NCI-H1417 (cell line): ENCODE measurements around the gene ENTPD7.
"Not testable (repeated sequence)": the region's sequence is repeated elsewhere in the genome, so short reads cannot be mapped to it uniquely, and the experiment has no call there.

Experiments
- DNase-seq, 3 experiments: peaks; one replicate each; lab custom pipeline; 2025; lab: John Stamatoyannopoulos, UW

Gene ENTPD7

DNA sequence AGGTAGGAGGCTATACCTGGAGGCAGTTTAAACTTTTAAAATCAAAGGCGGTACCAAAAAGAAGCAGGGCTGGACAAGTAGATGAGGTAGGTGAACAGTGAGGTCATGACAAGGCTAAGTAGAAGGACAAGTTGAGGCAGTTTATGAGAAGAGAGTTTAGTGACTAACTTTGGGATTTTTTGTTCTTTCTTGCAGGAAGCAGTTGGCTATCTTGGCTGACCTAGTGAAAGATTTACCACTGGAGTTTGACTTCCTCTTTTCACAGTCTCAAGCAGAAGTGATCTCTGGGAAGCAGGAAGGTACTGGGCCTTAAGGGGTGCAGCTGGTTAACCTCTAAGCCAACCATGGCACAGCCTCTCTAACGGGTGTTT lies 26.3 kb downstream of the ENTPD7 start:
- no peak for DNase-seq

DNA sequence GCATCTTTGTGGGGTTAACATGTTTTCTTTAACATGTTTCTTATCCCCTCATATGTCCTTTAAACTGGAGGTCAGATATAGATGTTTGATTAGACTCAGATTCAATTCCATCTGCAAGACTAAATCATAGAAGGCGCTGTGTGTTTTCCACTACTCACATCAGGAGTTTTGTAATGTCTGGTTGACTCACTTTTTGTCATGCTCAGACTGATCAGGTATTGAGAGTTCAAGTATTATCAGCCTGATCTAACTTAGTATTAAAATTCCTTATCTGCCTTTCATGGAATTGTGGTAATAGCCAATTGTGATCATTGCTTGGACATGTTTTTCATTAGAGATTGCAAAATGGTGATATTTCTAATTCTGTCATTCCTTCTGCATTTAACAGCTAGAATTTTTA lies 30.2 kb downstream of the ENTPD7 start:
- DNase-seq: no peak

DNA sequence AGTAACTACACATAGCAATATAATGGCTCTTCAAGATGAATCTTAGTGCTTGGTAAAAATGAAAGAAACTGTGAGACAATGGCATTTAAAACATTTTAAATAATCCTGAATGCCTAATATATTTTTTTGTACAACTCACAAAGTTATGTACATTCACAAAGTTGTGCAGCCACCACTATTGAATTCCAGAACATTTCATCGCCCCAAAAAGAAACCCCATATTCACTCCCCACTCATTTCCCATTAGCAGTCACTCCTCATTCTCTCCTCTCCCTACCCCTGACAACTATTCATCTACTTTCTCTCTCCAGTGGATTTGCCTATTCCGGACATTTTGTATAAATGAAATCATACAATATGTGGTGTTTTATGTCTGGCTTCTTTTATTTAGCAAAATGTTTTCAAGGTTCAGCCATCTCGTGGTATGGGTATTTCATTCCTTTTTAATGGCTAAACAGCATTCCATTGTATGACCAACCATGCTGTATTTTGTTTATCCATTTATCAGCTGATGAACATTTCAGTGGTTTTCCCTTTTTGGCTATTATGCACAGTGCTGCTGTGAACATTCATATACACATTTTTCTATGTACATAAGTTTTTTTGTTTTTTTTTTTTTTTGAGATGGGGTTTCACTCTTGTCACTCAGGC lies 34.7 kb downstream of the ENTPD7 start:
- DNase-seq: no peak

DNA sequence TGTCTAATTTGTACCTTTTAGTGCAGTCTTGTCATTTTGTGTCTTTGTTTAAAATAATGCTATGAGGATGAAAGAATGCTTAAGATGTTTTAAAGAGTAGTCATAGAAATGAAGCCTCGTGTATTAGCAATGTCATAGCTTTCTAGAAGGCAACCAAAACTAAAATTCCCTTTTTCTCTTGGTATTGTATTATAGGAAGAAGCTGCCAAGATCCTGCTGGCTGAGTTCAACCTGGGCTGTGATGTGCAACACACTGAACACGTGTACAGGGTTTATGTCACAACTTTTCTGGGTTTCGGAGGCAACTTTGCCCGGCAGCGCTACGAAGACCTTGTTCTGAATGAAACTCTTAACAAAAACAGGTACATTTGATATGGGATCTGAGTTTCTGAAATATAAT lies 36.5 kb downstream of the ENTPD7 start:
- no peak for DNase-seq

DNA sequence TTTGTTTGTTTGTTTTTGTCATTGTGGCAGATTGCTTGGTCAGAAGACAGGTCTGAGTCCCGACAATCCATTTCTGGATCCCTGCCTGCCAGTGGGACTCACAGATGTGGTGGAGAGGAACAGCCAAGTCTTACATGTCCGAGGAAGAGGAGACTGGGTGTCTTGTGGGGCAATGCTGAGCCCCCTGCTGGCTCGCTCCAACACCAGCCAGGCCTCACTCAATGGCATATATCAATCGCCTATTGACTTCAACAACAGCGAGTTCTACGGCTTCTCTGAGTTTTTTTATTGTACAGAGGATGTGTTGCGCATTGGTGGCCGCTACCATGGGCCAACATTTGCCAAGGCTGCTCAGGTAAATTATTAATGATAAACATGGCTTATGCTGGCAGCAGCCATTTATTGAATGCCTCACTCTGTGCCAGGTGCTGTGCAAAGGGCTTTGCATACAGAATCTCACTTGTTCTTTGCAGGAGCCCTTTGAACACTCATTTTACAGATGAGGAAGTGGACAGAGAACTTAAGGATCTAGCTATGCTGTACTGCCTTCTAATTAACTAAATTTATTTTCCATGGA lies 39.3 kb downstream of the ENTPD7 start:
- DNase-seq: no peak

DNA sequence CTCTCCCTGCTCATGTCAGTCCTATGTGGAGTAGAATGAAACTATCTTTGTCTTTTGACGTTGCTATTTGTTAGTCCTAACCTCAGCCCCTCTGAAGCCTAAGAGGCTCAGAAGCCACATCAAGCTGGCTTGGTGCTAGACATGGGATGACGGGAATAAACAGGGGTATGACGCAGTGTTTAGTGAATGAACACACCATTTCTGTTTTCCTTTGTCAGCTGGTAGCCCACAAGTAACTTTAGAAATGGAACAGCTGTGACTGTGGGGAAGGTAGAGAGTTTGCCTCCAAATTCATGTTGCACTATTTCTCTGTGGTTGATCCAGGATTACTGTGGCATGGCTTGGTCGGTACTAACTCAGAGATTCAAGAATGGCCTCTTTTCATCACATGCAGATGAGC lies 41.3 kb downstream of the ENTPD7 start:
- no peak for DNase-seq

DNA sequence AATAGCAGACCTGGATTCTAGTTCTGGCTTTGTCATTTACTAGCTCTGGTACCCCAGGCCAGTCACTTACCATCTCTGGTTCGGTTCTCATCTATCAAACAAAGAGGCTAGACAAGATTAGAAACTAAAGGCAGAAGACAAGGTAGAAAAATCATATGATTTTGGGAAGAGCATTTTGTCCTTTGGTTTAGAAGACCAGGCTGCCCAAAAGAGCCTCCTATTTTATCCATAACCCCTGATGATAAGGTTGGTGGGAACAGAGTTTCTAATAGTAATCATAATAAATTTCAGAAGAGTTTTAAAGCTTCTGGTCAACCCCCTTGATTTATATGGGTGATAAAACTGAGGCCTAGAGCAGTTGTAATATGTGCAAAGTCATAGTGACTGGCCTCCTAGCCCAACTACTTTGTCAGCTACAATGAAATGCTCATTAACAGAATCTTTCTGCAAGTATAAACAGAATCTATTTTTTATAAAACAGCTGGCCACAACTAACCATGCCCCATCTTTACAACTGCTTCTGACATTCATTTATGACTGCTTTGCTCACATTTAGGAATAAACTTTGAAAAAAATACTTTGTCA lies 49.2 kb downstream of the ENTPD7 start:
- DNase-seq: no peak

DNA sequence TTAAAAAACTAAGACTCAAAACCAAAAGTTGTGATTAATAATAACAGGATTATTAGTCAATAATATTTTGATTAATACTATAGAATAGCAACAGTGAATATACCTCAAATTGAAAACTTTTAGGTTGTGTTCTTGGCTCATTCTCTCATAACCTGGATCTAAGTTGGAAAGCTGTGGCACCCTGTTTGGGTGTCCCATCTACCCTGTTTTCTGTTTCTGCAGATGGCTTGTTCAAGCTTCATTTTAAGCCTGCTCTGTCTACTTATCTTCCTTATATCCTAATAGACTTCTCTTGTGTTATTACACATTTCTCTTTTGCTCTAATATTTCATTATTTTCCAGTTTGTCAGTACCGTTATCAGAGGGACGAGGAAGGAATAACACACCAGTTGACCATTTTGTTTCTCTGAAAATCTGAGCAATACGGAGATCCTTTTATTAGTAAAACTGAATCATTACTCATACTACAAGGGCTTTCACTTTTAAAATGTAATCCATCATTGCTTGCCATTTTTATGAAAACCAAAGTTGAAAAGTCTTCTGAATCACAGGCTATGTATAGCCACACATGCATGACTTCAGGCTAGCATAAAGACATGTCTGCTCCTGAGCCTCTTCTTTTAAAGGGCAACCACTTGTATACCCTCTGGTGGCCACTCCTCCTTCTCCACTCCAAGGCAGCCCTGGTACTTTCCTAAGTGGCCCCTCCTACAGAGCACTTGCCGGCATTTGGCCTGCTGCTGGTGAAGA lies 50.3 kb downstream of the ENTPD7 start:
- peak in 1 of 3 experiments; percentile 22 for DNase-seq

DNA sequence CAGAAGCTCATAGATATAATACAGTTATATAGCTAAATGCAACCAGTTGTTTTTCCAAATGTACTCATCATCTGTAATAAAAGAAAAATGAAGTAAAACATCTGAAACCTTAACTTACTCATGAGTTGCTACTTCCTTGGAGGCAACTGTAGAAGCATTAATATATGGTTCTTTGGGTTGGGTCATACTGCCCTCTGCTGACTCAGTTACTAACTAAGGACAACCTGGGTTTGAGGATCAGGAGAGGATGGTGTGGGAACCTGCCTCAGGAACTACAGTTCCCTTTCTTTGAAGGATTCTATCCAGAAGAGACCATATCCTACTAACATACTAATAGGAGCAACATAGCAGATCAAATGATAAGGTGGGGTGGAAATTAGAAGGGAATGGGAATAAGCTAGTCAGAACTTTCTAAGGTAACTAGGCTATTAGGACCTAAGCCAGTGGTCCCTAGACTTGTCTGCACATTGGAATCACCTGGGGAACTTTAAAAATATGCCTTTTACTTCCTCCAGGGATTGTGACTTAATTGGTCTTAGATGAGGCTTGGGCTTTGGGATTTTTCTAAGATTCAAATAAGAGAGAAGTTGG lies 51.9 kb downstream of the ENTPD7 start:
- peak in 1 of 3 experiments; percentile 45 for DNase-seq

DNA sequence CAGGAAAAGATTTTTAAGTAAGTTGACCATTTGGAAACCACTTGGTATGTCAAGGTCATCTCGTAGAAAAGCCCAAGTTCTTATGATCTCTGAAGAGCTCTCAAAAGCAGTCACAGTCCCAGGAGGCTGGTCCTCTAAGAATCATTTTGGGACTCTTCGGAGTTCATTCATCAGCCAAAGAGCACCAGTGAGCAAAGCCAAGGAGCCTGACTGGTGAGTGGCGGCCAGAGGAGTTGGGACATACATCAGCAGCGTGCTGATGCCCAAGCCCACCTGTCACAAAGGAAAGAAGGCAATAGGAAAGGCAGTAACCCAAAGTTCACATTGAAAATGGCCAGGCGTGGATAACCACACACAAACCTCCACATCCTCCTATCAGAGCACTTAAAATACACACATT lies 55.1 kb downstream of the ENTPD7 start:
- no peak for DNase-seq

DNA sequence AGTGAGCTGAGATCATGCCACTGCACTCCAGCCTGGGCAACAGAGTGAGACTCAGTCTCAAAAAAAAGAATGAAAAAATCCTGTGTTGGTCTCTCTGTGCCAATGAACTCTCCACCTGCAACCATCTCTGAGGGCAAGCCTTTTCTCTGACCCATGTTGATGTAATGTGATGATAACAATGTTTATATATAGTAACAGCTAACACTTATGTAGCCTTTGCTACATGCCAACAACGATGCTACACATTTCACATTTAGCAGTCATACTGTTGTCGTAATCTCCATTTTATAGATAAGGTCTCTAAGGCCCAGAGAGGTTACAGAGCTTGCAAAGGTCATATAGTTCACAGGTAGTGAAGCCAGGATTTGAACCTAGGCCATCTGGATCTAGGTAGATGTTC lies 61.1 kb downstream of the ENTPD7 start:
- no peak for DNase-seq

DNA sequence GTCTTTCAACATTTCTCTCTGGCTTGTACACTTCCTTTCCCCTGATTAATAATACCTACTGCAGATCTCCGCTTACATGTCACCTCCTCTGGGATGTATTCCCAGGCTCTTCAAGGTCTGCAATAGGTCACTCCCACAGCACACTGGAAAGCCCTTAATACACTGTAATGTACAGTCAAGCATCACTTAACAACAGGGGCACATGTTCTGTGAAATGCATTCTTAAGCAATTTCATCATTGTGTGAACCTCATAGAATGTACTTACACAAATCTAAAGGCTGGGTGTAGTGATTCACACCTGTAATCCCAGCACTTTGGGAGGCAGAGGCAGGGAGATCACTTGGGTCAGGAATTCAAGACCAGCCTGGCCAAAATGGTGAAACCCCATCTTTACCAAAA lies 70.7 kb downstream of the ENTPD7 start:
- DNase-seq: no peak

DNA sequence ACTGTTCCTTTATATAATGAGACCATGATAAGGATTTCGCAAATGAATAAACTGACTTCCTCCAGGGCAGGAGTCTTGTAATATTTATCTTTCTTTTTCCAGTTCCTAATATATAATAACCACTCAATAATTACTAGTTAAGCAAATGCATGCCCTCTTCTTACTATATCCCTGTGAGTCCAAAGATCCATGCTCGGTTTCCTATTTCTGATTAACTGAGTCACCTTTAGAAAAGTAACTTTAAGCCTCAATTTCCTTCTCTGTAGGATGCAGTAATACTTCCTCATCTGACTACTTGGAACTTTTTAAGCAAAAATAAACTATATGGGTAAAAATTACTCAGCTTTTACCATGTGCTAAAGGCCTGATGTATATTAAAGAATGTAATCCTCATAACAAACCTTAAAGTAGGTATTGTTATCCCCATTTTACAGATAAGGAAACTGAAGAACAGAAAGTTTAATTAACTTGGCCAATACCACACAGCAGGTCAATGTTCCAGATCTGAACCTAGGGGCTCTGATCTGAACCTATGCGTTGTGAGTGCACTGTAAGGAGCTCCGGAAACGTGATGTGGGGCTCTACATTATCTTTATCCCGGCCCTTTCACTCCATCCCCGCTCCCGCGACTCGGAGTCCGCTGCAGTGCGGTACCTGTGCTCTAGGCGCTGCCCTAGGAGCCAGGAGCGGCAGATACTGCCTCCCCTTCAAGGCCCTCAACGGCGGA lies 72.2 kb downstream of the ENTPD7 start:
- no peak for DNase-seq

DNA sequence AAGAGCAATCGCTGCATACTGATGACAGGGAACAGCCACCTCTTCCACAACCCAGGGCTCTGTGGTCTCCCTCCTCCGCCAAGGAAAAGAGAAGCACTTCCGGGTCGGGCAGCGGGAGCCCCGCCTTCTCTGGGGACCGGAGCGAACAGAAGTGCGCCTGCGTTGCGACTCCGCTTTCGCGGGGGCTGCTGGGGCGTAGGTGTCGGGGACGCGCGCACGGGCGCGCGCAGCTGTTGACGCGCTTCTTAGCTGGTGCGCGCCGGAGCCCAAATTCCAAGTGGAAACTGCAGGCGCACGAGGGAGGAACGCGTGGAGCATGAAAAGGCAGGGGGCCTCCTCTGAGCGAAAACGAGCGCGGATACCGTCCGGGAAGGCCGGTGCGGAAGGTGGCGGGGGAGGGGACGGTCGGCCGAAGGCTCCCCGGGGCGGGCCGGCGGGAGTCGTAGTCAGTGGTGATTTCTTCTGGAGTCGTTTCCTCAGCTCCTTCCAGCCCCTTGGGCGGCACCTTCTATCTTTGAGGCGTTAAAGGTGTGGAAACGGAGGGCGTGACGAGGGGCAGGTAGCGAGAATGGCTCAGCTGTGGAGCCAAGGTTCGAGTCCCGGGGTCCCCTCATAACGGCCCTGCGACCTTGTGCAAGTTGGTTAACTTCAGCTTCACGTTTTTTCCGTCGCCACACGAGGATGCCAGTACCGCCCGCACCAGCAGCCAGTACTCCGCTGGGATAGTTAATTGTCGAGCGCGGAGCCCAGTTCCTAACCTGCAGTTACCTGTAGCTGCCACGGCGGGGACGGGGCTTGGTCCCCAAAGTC lies 72.9 kb downstream of the ENTPD7 start, which contains the start of the genes COX15 and CUTC:
Gene COX15 (minus strand): TSS at position 95 of the 810 bp plus-strand sequence. CDS start 78 bp downstream, at position 17.
Gene CUTC (plus strand): TSS at position 202 of the 810 bp plus-strand sequence. CDS start 115 bp downstream, at position 317.
- peak; percentile 90 to 94 (median 91) for DNase-seq

DNA sequence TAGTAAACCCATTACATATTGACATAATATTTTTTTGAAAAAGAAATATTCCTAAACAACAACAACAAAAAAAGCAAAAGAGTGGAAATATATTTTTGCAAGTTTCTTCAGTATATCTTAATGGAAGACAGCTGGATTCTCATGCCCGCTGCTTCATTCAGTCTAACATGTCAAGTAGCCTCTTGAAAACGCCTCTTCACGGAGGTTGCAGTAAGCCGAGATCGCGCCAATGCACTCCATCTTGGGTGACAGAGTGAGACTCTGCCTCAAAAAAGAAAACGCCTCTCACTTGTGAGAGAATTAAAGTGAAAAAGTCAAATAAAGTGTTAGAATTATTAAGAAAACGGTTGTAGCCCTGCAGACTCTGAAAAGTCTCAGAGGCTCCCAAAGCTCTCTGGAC lies 74.1 kb downstream of the ENTPD7 start:
- peak in 2 of 3 experiments; percentile 34 to 78 for DNase-seq

DNA sequence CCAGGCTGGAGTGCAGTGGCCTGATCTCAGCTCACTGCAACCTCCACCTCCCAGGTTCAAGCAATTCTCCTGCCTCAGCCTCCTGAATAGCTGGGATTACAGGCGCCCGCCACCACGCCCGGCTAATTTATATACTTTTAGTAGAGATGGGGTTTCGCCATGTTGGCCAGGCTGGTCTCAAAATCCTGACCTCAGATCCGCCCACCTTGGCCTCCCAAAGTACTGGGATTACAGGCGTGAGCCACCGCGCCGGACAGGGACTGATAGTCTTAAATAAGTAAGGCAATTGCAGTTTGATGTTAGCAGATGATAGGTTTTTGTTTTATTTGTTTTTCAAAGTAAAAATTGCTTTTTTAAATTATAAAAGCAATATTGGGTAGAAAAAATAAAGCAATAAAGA lies 74.8 kb downstream of the ENTPD7 start:
- not testable (repeated sequence) for DNase-seq

DNA sequence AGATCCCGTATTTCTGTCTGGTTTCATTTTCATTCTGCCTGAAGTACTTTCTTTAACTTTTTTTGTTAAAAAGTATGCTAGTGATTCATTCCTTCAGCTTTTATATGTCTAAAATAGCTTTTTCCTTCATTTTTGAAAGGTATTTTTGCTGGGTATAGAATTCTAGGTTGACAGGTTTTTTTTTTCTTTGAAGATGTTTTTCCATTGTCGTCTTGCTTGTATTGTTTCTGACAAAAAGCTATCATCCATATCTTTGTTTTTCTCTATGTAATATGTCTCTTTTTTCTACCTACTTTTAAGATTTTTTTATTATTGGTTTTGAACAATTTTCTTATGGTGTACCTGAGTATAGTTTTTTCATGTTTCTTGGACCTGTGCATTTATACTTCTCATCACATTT lies 81.0 kb downstream of the ENTPD7 start:
- DNase-seq: peak in 1 of 3 experiments; percentile 0

DNA sequence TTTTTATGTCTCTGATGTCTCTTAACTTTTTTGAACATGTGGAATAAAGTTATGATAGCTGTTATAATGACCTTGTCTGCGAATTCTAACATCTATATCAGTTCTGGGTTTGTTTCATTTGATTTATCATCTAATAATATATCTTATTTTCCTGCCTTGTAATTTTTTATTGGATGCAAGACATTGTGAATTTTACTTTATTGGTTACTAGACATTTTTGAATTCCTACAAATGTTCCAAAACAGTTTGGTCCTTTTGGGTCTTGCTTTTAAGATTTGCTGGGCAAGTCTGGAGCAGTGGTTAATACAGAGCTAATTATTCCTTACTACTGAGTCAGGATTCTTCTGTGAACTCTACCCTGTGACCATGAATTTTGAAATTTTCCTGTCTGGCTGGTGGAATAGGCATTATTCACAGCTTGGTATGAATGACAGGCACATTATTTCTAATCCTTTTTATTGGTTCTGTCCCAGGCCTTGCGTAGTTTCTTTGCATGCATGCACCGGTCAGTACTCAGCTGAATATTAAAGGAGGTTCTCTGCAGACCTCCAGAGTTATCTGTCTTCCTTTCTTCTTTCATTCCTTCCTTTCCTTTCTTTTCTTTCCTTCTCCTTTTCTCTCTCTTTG lies 81.7 kb downstream of the ENTPD7 start:
- DNase-seq: no peak

DNA sequence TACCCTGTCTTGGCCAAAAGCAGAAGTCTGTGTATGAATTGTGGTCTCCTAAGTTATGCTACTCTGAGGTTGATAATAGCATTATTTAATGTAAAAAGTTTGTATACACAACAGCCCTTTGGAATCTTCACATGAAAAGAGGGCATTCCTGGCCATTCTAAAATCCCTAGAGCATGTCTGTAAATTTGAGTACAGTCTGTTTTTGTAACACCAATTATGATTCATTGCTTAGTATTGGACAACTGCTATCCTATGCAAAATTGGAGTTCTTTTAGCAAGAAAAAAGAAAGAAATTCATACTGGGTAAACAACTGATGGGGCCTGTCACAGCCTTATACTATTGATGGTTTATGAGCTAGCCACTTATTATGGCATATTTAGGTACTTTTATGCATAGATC lies 82.9 kb downstream of the ENTPD7 start:
- DNase-seq: no peak

DNA sequence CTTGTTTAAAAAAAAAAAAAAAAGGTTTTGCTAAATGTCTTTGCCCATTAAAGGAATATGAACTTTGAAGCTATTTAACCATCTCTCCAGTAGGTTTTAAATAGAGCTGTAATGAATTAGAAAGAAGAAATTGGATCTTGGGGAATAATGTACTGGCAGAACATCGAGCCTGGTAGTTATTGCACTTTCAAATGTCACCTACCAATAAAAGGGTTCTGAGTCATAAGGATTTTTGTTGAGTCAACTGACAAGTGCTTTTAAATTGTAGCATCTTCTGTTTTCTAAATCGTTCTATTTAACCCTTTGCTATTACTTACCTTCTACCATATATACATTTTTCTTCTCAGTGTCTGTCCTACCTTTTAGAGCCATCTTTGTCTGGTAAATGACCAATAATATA lies 83.4 kb downstream of the ENTPD7 start:
- no peak for DNase-seq
